H1 (cell line): ENCODE data around the gene NXT2. TPM values are rescaled to one million over a fixed set of nuclear protein-coding genes. Genes with fewer than 3 reads are reported as not detected.

Source experiments
- CTCF ChIA-PET: fragments of 300-600 bp; sonication (Branson Sonifier 250); formaldehyde crosslinking; loops from one replicate; lab custom pipeline; 2021; ENCODE audit not compliant: partially characterized antibody; lab: Charles Lee
- POLR2A ChIA-PET: fragments of 300-600 bp; sonication (Branson Sonifier 250); formaldehyde crosslinking; loops from one replicate; lab custom pipeline; 2021; ENCODE audit warnings: inconsistent platforms; ENCODE audit not compliant: partially characterized antibody; lab: Charles Lee
- DNase-seq, 2 experiments: peaks; one replicate each; pipeline versions ENCODE4 v3.0.0 to v3.0.0-alpha.2; 2010 to 2022; ENCODE audit warnings: low spot score in 2 of 2, low read depth in 1 of 2, mixed read lengths in 1 of 2
- FAIRE-seq: peaks from 2 replicates; lab custom pipeline; 2011; peaks lifted over from hg19 to GRCh38; lab: Jason Lieb, UNC
- H2AFZ ChIP-seq: 2 replicates; pipeline ENCODE4 v1.8.1; 2012; ENCODE audit warnings: low read length, inconsistent platforms
- H2AK5ac ChIP-seq: 2 replicates; pipeline ENCODE4 v1.6.1; 2013; ENCODE audit warnings: low read depth, low read length
- H2BK120ac ChIP-seq: replicated peaks from 2 replicates; pipeline ENCODE3; 2013; ENCODE audit warnings: low read depth, low read length, inconsistent platforms
- H2BK12ac ChIP-seq: 2 replicates; pipeline ENCODE4 v1.6.1; 2013; ENCODE audit warnings: low read depth, low read length
- H2BK15ac ChIP-seq: 2 replicates; pipeline ENCODE4 v1.6.1; 2013; ENCODE audit warnings: low read length
- H2BK20ac ChIP-seq: 2 replicates; pipeline ENCODE4 v1.6.1; 2013; ENCODE audit warnings: low read length
- H2BK5ac ChIP-seq: 2 replicates; pipeline ENCODE4 v1.6.1; 2013; ENCODE audit warnings: low read depth, low read length
- H3K14ac ChIP-seq: 2 replicates; pipeline ENCODE4 v1.6.1; 2013; ENCODE audit warnings: inconsistent platforms; ENCODE audit not compliant: insufficient read length
- H3K18ac ChIP-seq: 2 replicates; pipeline ENCODE4 v1.6.1; 2013; ENCODE audit warnings: low read length; ENCODE audit errors: extremely low read depth
- H3K23ac ChIP-seq: 2 replicates; pipeline ENCODE4 v1.6.1; 2013; ENCODE audit warnings: inconsistent platforms; ENCODE audit not compliant: insufficient read length
- H3K23me2 ChIP-seq: 2 replicates; pipeline ENCODE4 v1.6.1; 2013; ENCODE audit warnings: low read depth, low read length
- H3K27ac ChIP-seq: 2 replicates; pipeline ENCODE4 v1.6.1; 2011; ENCODE audit warnings: low read depth, low read length, inconsistent platforms
- H3K27me3 ChIP-seq, 4 experiments: replicated peaks in 1 of 4; 1 replicate in 1 of 4; 2 replicates in 3 of 4; pipeline versions ENCODE4 v1.6.1 to v1.8.1; 2011 to 2013; ENCODE audit warnings: low read length in 3 of 4, mild to moderate bottlenecking in 3 of 4, inconsistent platforms in 2 of 4, mixed read lengths in 2 of 4, moderate library complexity in 1 of 4; ENCODE audit not compliant: control insufficient read depth in 3 of 4, insufficient read depth in 3 of 4; ENCODE audit errors: extremely low read depth in 1 of 4
- H3K36me3 ChIP-seq, 4 experiments: 2 replicates each; pipeline versions ENCODE4 v1.6.1 to v1.8.1; 2011 to 2013; ENCODE audit warnings: mild to moderate bottlenecking in 4 of 4, low read length in 3 of 4, moderate library complexity in 2 of 4, control low read depth in 1 of 4, inconsistent platforms in 1 of 4; ENCODE audit not compliant: insufficient read depth in 4 of 4, control insufficient read depth in 2 of 4
- H3K4ac ChIP-seq: replicated peaks from 2 replicates; pipeline ENCODE3; 2013; ENCODE audit warnings: low read length, low read depth, mixed read lengths, inconsistent platforms; ENCODE audit not compliant: insufficient read length
- H3K4me1 ChIP-seq, 4 experiments: replicated peaks in 1 of 4; 1 replicate in 1 of 4; 2 replicates in 3 of 4; pipeline versions ENCODE4 v1.6.1 to v1.8.1; 2011 to 2013; ENCODE audit warnings: low read length in 3 of 4, inconsistent platforms in 2 of 4, mixed read lengths in 1 of 4; ENCODE audit not compliant: insufficient read depth in 4 of 4, control insufficient read depth in 3 of 4
- H3K4me2 ChIP-seq, 2 experiments: 2 replicates each; pipeline versions ENCODE4 v1.6.1 to v1.8.1; 2011 to 2013; ENCODE audit warnings: low read depth in 2 of 2, low read length in 2 of 2, control low read depth in 1 of 2, inconsistent platforms in 1 of 2, mild to moderate bottlenecking in 1 of 2; ENCODE audit not compliant: insufficient read depth in 1 of 2
- H3K4me3 ChIP-seq, 4 experiments: fragments of 200-600, 300-600 bp in 1 of 4; sonication (generic), shearing (Covaris generic), sonication (Bioruptor Twin) in 1 of 4; 2 replicates each; pipeline versions ENCODE4 v1.5.1 to v1.8.1; 2011 to 2016; ENCODE audit warnings: low read length in 4 of 4, low read depth in 3 of 4, control low read depth in 2 of 4, inconsistent platforms in 2 of 4, mild to moderate bottlenecking in 2 of 4, mixed read lengths in 1 of 4, moderate library complexity in 1 of 4; ENCODE audit not compliant: insufficient read depth in 2 of 4; ENCODE audit errors: extremely low read depth in 1 of 4
- H3K56ac ChIP-seq: replicated peaks from 2 replicates; pipeline ENCODE3; 2013; ENCODE audit warnings: low read depth, mild to moderate bottlenecking, mixed read lengths, low read length, inconsistent platforms; ENCODE audit not compliant: insufficient read length
- H3K79me1 ChIP-seq: 2 replicates; pipeline ENCODE4 v1.6.1; 2013; ENCODE audit warnings: low read depth, low read length, control low read depth
- H3K79me2 ChIP-seq, 2 experiments: 2 replicates each; pipeline versions ENCODE4 v1.6.1 to v1.8.1; 2012 to 2013; ENCODE audit warnings: low read length in 2 of 2, mild to moderate bottlenecking in 2 of 2, inconsistent platforms in 1 of 2; ENCODE audit not compliant: insufficient read depth in 2 of 2, control insufficient read depth in 1 of 2
- H3K9ac ChIP-seq, 4 experiments: replicated peaks in 1 of 4; 1 replicate in 1 of 4; 2 replicates in 3 of 4; pipeline versions ENCODE4 v1.6.1 to v1.8.1; 2011 to 2013; ENCODE audit warnings: low read depth in 3 of 4, low read length in 3 of 4, control low read depth in 2 of 4, mild to moderate bottlenecking in 2 of 4, moderate library complexity in 2 of 4, inconsistent platforms in 1 of 4; ENCODE audit errors: extremely low read depth in 1 of 4
- H3K9me3 ChIP-seq, 2 experiments: 2 replicates each; pipeline versions ENCODE4 v1.6.1 to v1.8.1; 2012 to 2013; ENCODE audit warnings: mild to moderate bottlenecking in 2 of 2, moderate library complexity in 2 of 2, control low read depth in 1 of 2, inconsistent platforms in 1 of 2, low read depth in 1 of 2, low read length in 1 of 2, mixed read lengths in 1 of 2; ENCODE audit not compliant: insufficient read depth in 2 of 2
- H4K20me1 ChIP-seq, 2 experiments: replicated peaks in 1 of 2; 2 replicates each; pipeline versions ENCODE3 to v1.8.1; 2011 to 2013; ENCODE audit warnings: inconsistent platforms in 2 of 2, low read length in 2 of 2, mild to moderate bottlenecking in 1 of 2; ENCODE audit not compliant: insufficient read depth in 2 of 2, control insufficient read depth in 1 of 2
- H4K5ac ChIP-seq: 2 replicates; pipeline ENCODE4 v1.6.1; 2013; ENCODE audit warnings: low read length, low read depth, mixed read lengths, inconsistent platforms; ENCODE audit not compliant: insufficient read length
- H4K8ac ChIP-seq: 2 replicates; pipeline ENCODE4 v1.8.0; 2013; ENCODE audit warnings: mild to moderate bottlenecking, moderate library complexity, low read length, inconsistent platforms; ENCODE audit not compliant: insufficient read depth; ENCODE audit errors: extremely low read depth
- H4K91ac ChIP-seq: replicated peaks from 2 replicates; pipeline ENCODE3; 2013; ENCODE audit warnings: low read length, mixed read lengths, inconsistent platforms; ENCODE audit not compliant: insufficient read length
- BRCA1 ChIP-seq: IDR thresholded peaks from 2 replicates; pipeline ENCODE4 v1.6.1; 2012; ENCODE audit warnings: low read depth, low read length, improper control_type of control experiment
- CREB1 ChIP-seq: IDR thresholded peaks from 2 replicates; pipeline ENCODE4 v1.6.1; 2012; ENCODE audit warnings: inconsistent platforms
- HDAC2 ChIP-seq, 2 experiments: fragments of 300-600 bp in 1 of 2; sonication (generic) in 1 of 2; IDR thresholded peaks; 2 replicates each; pipeline ENCODE4 v1.6.1; 2011 to 2012; ENCODE audit warnings: low read depth in 2 of 2, low read length in 2 of 2, mild to moderate bottlenecking in 2 of 2, moderate library complexity in 2 of 2, borderline replicate concordance in 1 of 2, inconsistent platforms in 1 of 2
- SP1 ChIP-seq: IDR thresholded peaks from 2 replicates; pipeline ENCODE4 v1.6.1; 2011; ENCODE audit warnings: low read depth, low read length
- SP4 ChIP-seq: IDR thresholded peaks from 2 replicates; pipeline ENCODE4 v1.6.1; 2012; ENCODE audit warnings: low read length, inconsistent platforms
- TAF1 ChIP-seq: IDR thresholded peaks from 2 replicates; pipeline ENCODE4 v1.6.1; 2011; ENCODE audit warnings: mild to moderate bottlenecking, low read depth, low read length
- WGBS, 2 experiments: shearing (Covaris generic) in 1 of 2; methylation state at CpG; one replicate each; pipeline versions ENCODE4 v1.1.6 to v1.1.7; 2013 to 2015; ENCODE audit warnings: low lambda C conversion rate in 2 of 2, mixed read lengths in 2 of 2, inconsistent platforms in 1 of 2, low coverage in 1 of 2, missing lambda C conversion rate in 1 of 2; ENCODE audit not compliant: insufficient replicate concordance in 2 of 2, insufficient coverage in 1 of 2, insufficient read length in 1 of 2; ENCODE audit errors: extremely low coverage in 1 of 2, missing lambda C conversion rate in 1 of 2; 5-methylcytosine and 5-hydroxymethylcytosine counted together
- polyA plus RNA-seq, 7 experiments: library from polyadenylated mRNA; depleted of rRNA in 3 of 7; stranded (reverse) in 5 of 7; unstranded in 2 of 7; fragments of >200 nt in 5 of 7; fragments of 200-250 nt in 2 of 7; gene quantifications; 1 replicate in 5 of 7; 2 replicates in 1 of 7; 4 replicates in 1 of 7; pipeline versions ENCODE4 v1.2.1 to v1.2.3, GENCODE V29; 2011 to 2013; ENCODE audit warnings: missing spikeins in 2 of 7, mixed read lengths in 2 of 7
- total RNA-seq: library from RNA; stranded (reverse); fragmentation: NEBNext Ultra II Directional; extraction: Animal tissue kit (Norgen Biotek cat#: 25700); gene quantifications from 2 replicates; pipeline ENCODE4 v1.2.1, GENCODE V29; 2021
- TF ChIP-seq, protein P1 (sequence below): IDR thresholded peaks from 2 replicates; pipeline ENCODE4 v1.6.1; 2011; ENCODE audit warnings: low read length, improper control_type of control experiment

Gene NXT2
- total and polyA plus RNA-seq, 2 of the 8 experiments (the other 6 are each of a cell fraction or from before 2014, with no cell fraction given), result 6.1 to 13.5 TPM

- Histone ChIP-seq H3K23ac (no peak overlapping the region), H3K4me3 (no peak overlapping the region), H2BK15ac (no peak overlapping the region), H3K27ac (no peak overlapping the region), H3K4me2 (no peak overlapping the region), H2BK20ac (no peak overlapping the region), H2BK120ac (no peak overlapping the region), H2AFZ (no peak overlapping the region), H3K4ac (no peak overlapping the region), H4K8ac (no peak overlapping the region), H4K91ac (no peak overlapping the region), H3K4me1 (no peaks in the 10 kb centered on the region), H3K79me2 (no peaks in the 10 kb centered on the region), H3K79me1 (no peaks in the 10 kb centered on the region), H3K27me3 (no peaks in the 10 kb centered on the region), H2AK5ac (no peak overlapping the region), H3K23me2 (no peaks in the 10 kb centered on the region), H3K9ac (no peak overlapping the region), H3K9me3 (peaks cover 3% of the 10 kb centered on the region in 2 experiments; a peak in 1 of 4 replicates), H3K36me3 (no peaks in the 10 kb centered on the region), H3K14ac (no peak overlapping the region), H3K18ac (no peak overlapping the region), H2BK12ac (no peak overlapping the region), H4K20me1 (no peaks in the 10 kb centered on the region), H2BK5ac (no peak overlapping the region), H3K56ac (no peak overlapping the region), H4K5ac (no peak overlapping the region)
- WGBS, 2 experiments, result 73% methylated on average over 1 of the region's 1 CpG; no CpG with 5 or more reads in 1 of the 2 experiments
- ChIA-PET CTCF (no interaction called here), POLR2A (no interaction called here)
- TF ChIP-seq BRCA1 (no peak), SP1 (no peak), SP4 (no peak), TAF1 (no peak), HDAC2 (IDR thresholded peaks at IDR 0.05; ENCODE audit: borderline replicate concordance in 1 of 2, low read depth in 2 of 2, low read length in 2 of 2) (no peak), CREB1 (no peak)
- TF ChIP-seq, protein P1, sequence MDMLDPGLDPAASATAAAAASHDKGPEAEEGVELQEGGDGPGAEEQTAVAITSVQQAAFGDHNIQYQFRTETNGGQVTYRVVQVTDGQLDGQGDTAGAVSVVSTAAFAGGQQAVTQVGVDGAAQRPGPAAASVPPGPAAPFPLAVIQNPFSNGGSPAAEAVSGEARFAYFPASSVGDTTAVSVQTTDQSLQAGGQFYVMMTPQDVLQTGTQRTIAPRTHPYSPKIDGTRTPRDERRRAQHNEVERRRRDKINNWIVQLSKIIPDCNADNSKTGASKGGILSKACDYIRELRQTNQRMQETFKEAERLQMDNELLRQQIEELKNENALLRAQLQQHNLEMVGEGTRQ, result no peak
- no peak for DNase-seq
- no peak for FAIRE-seq
Measured at GRCh38 chrX:109553862-109554261, 17.2 kb downstream of the NXT2 start.
